ENCODE measurements around the gene LRIG1.

LRIG1 gene

GRCh38 chr3:66353039-66353438 is 147.8 kb downstream of the LRIG1 start:
- no peak for TF ChIP-seq POLR2AphosphoS5 (IDR thresholded peaks at IDR 0.05; ENCODE audit: low read depth, low read length)
- no peak for TF ChIP-seq POLR2A (IDR thresholded peaks at IDR 0.05; ENCODE audit: low read depth, low read length)
- no peak for TF ChIP-seq TAF1 (IDR thresholded peaks at IDR 0.05; ENCODE audit: borderline replicate concordance, low read depth, low read length)
- DNase-seq (ENCODE audit: insufficient read length) (no peak), FAIRE-seq (no peak)

- FAIRE-seq = no peak
- DNase-seq (ENCODE audit: insufficient read length) = no peak
- TF ChIP-seq POLR2AphosphoS5 (IDR thresholded peaks at IDR 0.05; ENCODE audit: low read depth, low read length) = no peak
- no peak for TF ChIP-seq TAF1 (IDR thresholded peaks at IDR 0.05; ENCODE audit: borderline replicate concordance, low read depth, low read length)
These were observed 150.2 kb downstream of the LRIG1 start for GRCh38 chr3:66350601-66351000.

- TF ChIP-seq POLR2A (IDR thresholded peaks at IDR 0.05; ENCODE audit: low read depth, low read length) = no peak
- TF ChIP-seq TAF1 (IDR thresholded peaks at IDR 0.05; ENCODE audit: borderline replicate concordance, low read depth, low read length) = no peak
- no peak for TF ChIP-seq POLR2AphosphoS5 (IDR thresholded peaks at IDR 0.05; ENCODE audit: low read depth, low read length)
- FAIRE-seq (no peak), DNase-seq (ENCODE audit: insufficient read length) (no peak)
These were observed 152.1 kb downstream of the LRIG1 start for GRCh38 chr3:66348704-66349103.

DNA sequence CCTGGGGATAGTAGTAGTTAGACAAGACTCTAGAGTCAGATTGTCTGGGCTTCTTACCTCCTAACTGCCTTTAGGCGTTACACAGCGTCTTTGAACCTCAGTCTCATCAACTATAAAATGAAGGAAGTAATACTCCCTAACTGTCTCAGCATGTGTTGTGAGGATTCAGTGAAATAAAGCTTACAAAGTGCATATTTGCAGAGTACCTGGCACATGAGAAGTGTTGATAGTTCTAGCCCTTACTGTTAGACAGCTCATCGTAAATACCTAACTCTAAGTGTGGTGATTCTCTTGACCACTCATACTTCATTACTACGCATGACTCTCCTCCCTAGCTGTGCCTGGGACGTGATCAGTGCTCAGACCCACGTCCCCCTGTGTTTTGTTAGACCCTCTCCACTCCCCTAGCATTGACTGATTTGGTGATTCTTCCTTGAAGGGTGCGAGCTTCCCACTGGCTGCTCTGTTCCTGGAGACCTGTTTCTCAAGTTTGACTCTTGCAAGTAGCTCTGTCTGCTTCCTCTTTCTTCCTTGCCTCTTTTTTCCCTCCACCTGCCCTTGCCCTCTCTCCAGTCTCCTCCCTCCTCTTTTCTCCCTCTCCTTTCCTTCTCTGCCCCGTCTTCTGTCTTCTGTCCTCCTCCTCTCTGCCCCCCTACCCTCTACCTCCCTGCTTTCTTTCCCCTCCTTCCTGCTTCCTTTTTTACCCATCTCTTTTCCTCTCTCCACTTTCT is 155.8 kb downstream of the LRIG1 start:
- TF ChIP-seq TAF1 (IDR thresholded peaks at IDR 0.05; ENCODE audit: borderline replicate concordance, low read depth, low read length) (no peak), POLR2A (IDR thresholded peaks at IDR 0.05; ENCODE audit: low read depth, low read length) (no peak), POLR2AphosphoS5 (IDR thresholded peaks at IDR 0.05; ENCODE audit: low read depth, low read length) (no peak)
- DNase-seq (ENCODE audit: insufficient read length) (no peak), FAIRE-seq (no peak)

DNA sequence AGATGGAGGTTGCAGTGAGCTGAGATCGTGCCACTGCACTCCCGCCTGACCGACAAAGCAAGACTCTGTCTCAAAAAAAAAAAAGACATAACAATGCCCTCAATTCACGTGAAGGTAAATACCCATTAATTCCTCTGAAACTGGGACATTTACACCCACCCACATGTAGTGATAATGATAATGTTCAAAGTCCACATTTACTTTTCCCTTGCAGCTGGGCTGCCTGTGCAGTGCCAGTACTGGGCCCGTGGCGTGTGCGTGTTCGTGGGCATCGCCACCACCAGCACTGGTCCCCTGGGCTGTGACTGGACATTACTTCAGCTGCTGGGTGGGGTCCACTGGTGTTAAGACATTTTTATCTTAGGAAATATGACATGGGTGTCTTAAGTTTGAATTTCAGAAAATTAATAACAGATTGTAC is 156.4 kb downstream of the LRIG1 start:
- no peak for TF ChIP-seq POLR2AphosphoS5 (IDR thresholded peaks at IDR 0.05; ENCODE audit: low read depth, low read length)
- no peak for TF ChIP-seq POLR2A (IDR thresholded peaks at IDR 0.05; ENCODE audit: low read depth, low read length)
- TF ChIP-seq TAF1 (IDR thresholded peaks at IDR 0.05; ENCODE audit: borderline replicate concordance, low read depth, low read length) = no peak
- FAIRE-seq (no peak), DNase-seq (ENCODE audit: insufficient read length) (no peak)

GRCh38 chr3:66342717-66343356 is 158.0 kb downstream of the LRIG1 start:
- FAIRE-seq (no peak), DNase-seq (ENCODE audit: insufficient read length) (no peak)
- TF ChIP-seq POLR2A (IDR thresholded peaks at IDR 0.05; ENCODE audit: low read depth, low read length) = no peak
- no peak for TF ChIP-seq TAF1 (IDR thresholded peaks at IDR 0.05; ENCODE audit: borderline replicate concordance, low read depth, low read length)
- no peak for TF ChIP-seq POLR2AphosphoS5 (IDR thresholded peaks at IDR 0.05; ENCODE audit: low read depth, low read length)

DNA sequence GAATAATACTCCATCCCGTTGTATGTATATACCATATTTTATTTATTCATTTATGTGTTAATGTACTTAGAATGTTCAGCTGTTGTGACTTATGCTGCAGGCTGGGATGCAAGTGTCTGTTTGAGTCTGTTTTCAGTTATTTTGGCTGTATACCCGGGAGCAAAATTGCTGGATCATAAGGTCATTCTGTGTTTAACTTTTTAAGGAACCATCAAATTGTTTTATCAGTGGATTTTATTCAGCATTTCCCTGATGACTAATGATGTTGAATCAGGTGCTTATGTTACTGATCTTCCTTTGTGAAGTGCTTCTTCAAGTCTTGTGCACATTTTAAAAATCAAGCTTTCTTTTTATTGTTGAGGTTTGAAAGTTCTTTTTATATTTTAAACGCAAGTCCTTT is 161.9 kb downstream of the LRIG1 start:
- FAIRE-seq = no peak

DNA sequence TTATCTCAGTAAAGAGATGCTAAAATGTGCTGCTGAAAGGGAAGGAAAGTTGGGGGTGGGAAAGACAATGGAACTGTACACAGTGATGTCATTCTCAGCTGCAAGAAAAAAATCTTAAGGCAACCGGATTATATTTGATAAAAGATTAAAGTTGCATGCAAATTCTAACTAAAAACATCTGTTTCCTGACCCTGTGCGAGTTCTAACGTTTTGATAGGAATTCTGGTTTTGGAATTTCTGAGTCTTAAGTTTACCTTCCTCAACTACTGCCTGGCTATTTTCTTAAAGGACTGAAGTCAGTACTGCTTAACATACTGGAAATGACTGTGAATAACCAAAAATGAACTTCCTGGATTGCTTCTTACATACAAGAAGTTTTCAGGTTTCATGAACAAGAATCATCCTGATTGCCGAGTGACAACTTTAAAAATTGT is 164.5 kb downstream of the LRIG1 start:
- no peak for DNase-seq (ENCODE audit: insufficient read length)
- TF ChIP-seq POLR2AphosphoS5 (IDR thresholded peaks at IDR 0.05; ENCODE audit: low read depth, low read length) (no peak), TAF1 (IDR thresholded peaks at IDR 0.05; ENCODE audit: borderline replicate concordance, low read depth, low read length) (no peak), POLR2A (IDR thresholded peaks at IDR 0.05; ENCODE audit: low read depth, low read length) (no peak)
- no peak for FAIRE-seq

More for the DNA sequence above, 161.9 kb downstream of the LRIG1 start:
- TF ChIP-seq POLR2A (IDR thresholded peaks at IDR 0.05; ENCODE audit: low read depth, low read length) (no peak), POLR2AphosphoS5 (IDR thresholded peaks at IDR 0.05; ENCODE audit: low read depth, low read length) (no peak), TAF1 (IDR thresholded peaks at IDR 0.05; ENCODE audit: borderline replicate concordance, low read depth, low read length) (no peak)
- no peak for DNase-seq (ENCODE audit: insufficient read length)

DNA sequence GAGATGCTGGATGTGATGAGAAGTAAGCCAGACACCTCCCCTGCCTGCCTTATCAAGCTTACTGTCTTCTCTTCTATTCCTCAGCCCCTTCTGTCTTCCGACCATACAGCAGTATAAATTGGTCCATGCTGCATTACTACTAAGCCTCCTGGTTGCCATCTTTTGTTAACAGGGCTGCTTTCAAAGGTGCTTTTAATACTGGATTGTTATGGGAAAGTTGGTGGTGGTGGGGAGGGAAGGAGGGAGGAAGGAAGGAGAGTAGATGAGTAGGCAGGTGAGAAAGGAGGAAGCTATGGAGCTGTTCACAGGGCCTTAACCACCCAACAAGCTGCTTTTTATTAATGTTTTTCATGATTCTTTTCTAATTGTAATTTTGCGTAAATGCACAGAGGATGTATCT is 165.2 kb downstream of the LRIG1 start:
- FAIRE-seq (no peak), DNase-seq (ENCODE audit: insufficient read length) (no peak)
- TF ChIP-seq POLR2A (IDR thresholded peaks at IDR 0.05; ENCODE audit: low read depth, low read length) (no peak), TAF1 (IDR thresholded peaks at IDR 0.05; ENCODE audit: borderline replicate concordance, low read depth, low read length) (no peak), POLR2AphosphoS5 (IDR thresholded peaks at IDR 0.05; ENCODE audit: low read depth, low read length) (no peak)

Data from GM12892 (cell line).